Measurements from ENCODE around the gene RASSF5. TPM values are rescaled to one million over a fixed set of nuclear protein-coding genes. Genes with fewer than 3 reads are reported as not detected.
A peak's percentile ranks its signal among the peaks of the same experiment; 100 is the strongest.

RASSF5 gene
- total and polyA plus RNA-seq, 9 of the 15 experiments (the other 6 are each of a cell fraction or from before 2014, with no cell fraction given), result 6.1 to 41.0 (median 25.2) TPM

- peak; percentile 91 to 95 for TF ChIP-seq SIN3A (IDR thresholded peaks at IDR 0.05; ENCODE audit: borderline replicate concordance in 2 of 2, control insufficient read depth in 1 of 2, low read depth in 2 of 2, low read length in 2 of 2)
- no peak; the same call in 1 of the 2 replicates for TF ChIP-seq CGGBP1 (CRISPR knock-in tag; IDR thresholded peaks at IDR 0.05)
- no peak for TF ChIP-seq ZNF695 (CRISPR knock-in tag; IDR thresholded peaks at IDR 0.05)
- TF ChIP-seq NCOA6 (IDR thresholded peaks at IDR 0.05), result peak; percentile 52; the same call in 1 of the 2 replicates
- peak; percentile 80; the same call in 1 of the 2 replicates for TF ChIP-seq ZBTB7A (IDR thresholded peaks at IDR 0.05; ENCODE audit: borderline replicate concordance, control insufficient read depth, low read depth, low read length)
- TF ChIP-seq PHF21A (IDR thresholded peaks at IDR 0.05; ENCODE audit: borderline replicate concordance, low read depth), result peak; percentile 86; the same call in 1 of the 2 replicates
- peak; percentile 99 for TF ChIP-seq POLR2G (IDR thresholded peaks at IDR 0.05; ENCODE audit: low read depth, low read length)
- peak; percentile 91; the same call in 1 of the 2 replicates for TF ChIP-seq ZNF592 (IDR thresholded peaks at IDR 0.05)
- no peak for TF ChIP-seq RBM39 (optimal IDR thresholded peaks at IDR 0.05; ENCODE audit: low read depth, low read length)
- TF ChIP-seq HDAC6 (IDR thresholded peaks at IDR 0.05; ENCODE audit: low read depth, low read length), result no peak
- TF ChIP-seq CREM (IDR thresholded peaks at IDR 0.05; ENCODE audit: low read depth), result peak; percentile 90
- TF ChIP-seq CHD1 (IDR thresholded peaks at IDR 0.05; ENCODE audit: low read length), result no peak
- peak; percentile 80 for TF ChIP-seq NR1H2 (CRISPR knock-in tag; IDR thresholded peaks at IDR 0.05)
- TF ChIP-seq NEUROD1 (IDR thresholded peaks at IDR 0.05; ENCODE audit: borderline replicate concordance, low read depth, low read length, partially characterized antibody), result no peak
- TF ChIP-seq ZNF12 (CRISPR knock-in tag; IDR thresholded peaks at IDR 0.05), result peak; percentile 52; the same call in 1 of the 2 replicates
- peak; percentile 52 for TF ChIP-seq NFIC (IDR thresholded peaks at IDR 0.05)
- no peak for TF ChIP-seq GTF2A2 (tag; IDR thresholded peaks at IDR 0.05)
- no peak for TF ChIP-seq MTA1 (IDR thresholded peaks at IDR 0.05; ENCODE audit: borderline replicate concordance)
- TF ChIP-seq ZBTB33 (CRISPR knock-in tag; IDR thresholded peaks at IDR 0.05), result 0 out of 2 replicates have a peak, but pooled peaks have one; percentile 33
- no peak for TF ChIP-seq ASH1L (IDR thresholded peaks at IDR 0.05; ENCODE audit: borderline replicate concordance, low read depth, partially characterized antibody)
- TF ChIP-seq MXI1 (IDR thresholded peaks at IDR 0.05; ENCODE audit: low read depth, low read length), result peak; percentile 95
- TF ChIP-seq SIN3B (IDR thresholded peaks at IDR 0.05; ENCODE audit: low read depth), result peak; percentile 36; the same call in 1 of the 2 replicates
These were observed 128.0 kb downstream of the RASSF5 start, which contains the start of gene DYRK3 (continued) for GRCh38 chr1:206635080-206635977.

All from K562 (cell line).